NB4 (cell line): ENCODE results near the gene ITGB3.
"Not testable (repeated sequence)": the region's sequence is repeated elsewhere in the genome, so short reads cannot be mapped to it uniquely, and the experiment has no call there.

ENCODE experiments used
- POLR2A ChIP-seq: IDR thresholded peaks from 2 replicates; pipeline ENCODE4 v1.6.1; 2011; ENCODE audit warnings: mild to moderate bottlenecking; ENCODE audit not compliant: insufficient read length; ENCODE audit errors: extremely low read depth
- TF ChIP-seq, protein P1 (sequence below): IDR thresholded peaks from one replicate; pipeline ENCODE4 v1.5.1; 2012; ENCODE audit warnings: low read depth, low read length
- TF ChIP-seq, protein P2 (sequence below): IDR thresholded peaks from 2 replicates; pipeline ENCODE4 v1.6.1; 2011; ENCODE audit warnings: low read depth, low read length

DNA sequence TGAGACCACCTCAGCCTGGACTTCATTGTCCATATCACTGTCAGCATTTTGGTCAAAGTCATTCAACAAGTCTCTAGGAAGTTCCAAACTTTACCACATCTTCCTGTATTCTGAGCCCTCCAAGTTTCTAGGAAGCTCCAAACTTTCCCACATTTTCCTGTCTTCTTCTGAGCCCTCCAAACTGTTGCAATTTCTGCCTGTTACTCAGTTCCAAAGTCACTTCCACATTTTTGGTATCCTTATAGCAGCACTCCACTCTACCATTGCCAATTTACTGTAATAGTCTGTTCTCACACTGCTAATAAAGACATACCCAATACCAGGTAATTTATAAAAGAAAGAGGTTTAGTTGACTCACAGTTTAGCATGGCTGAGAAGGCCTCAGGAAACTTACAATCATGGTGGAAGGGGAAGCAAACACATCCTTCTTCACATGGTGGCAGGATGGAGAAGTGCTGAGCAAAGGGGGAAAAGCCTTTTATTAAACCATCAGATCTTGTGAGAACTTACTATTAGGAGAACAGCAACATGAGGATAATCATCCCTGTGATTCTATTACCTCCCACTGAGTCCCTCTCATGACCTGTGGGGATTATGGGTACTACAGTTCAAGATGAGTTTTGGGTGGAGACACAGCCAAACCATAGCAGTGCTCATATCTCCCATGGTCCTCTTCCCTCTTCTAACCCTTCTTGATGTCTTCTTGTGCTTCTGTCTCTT is 16.1 kb downstream of the ITGB3 start:
- TF ChIP-seq, protein P1, sequence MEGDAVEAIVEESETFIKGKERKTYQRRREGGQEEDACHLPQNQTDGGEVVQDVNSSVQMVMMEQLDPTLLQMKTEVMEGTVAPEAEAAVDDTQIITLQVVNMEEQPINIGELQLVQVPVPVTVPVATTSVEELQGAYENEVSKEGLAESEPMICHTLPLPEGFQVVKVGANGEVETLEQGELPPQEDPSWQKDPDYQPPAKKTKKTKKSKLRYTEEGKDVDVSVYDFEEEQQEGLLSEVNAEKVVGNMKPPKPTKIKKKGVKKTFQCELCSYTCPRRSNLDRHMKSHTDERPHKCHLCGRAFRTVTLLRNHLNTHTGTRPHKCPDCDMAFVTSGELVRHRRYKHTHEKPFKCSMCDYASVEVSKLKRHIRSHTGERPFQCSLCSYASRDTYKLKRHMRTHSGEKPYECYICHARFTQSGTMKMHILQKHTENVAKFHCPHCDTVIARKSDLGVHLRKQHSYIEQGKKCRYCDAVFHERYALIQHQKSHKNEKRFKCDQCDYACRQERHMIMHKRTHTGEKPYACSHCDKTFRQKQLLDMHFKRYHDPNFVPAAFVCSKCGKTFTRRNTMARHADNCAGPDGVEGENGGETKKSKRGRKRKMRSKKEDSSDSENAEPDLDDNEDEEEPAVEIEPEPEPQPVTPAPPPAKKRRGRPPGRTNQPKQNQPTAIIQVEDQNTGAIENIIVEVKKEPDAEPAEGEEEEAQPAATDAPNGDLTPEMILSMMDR: not testable (repeated sequence)
- not testable (repeated sequence) for TF ChIP-seq POLR2A
- TF ChIP-seq, protein P2, sequence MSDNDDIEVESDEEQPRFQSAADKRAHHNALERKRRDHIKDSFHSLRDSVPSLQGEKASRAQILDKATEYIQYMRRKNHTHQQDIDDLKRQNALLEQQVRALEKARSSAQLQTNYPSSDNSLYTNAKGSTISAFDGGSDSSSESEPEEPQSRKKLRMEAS: not testable (repeated sequence)
